RPMI7951 (cell line): ENCODE data around the gene CXCL1. TPM values are rescaled to one million over a fixed set of nuclear protein-coding genes. Genes with fewer than 3 reads are reported as not detected.
A peak's percentile ranks its signal among the peaks of the same experiment; 100 is the strongest.

Source experiments
- DNase-seq: peaks from one replicate; pipeline ENCODE4 v3.0.0-alpha.2; 2012; ENCODE audit warnings: low read depth
- total RNA-seq: library from RNA; depleted of rRNA; stranded (reverse); fragments of >200 nt; shearing (Covaris generic); gene quantifications from 2 replicates; pipeline ENCODE4 v1.2.3, GENCODE V29; 2014

CXCL1 gene
- total RNA-seq, 1 experiment from 2014 or later, result 21.0 TPM

DNA sequence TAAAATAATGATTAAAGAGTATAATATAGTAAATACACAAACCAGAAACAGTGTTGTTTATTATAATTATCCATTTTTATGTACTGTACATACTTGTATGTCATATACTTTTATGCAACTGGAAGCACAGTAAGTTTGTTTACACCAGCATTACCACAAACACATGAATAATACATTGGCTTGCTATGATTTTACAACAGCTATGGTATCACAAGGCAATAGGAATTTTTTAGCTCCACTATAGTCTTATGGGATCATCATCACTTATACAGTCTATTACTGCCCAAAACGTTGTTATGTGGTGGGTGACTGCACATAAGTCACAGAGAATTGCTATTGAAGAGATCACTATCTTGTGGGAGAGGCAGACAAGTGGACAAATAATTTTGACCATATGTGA, 17.9 kb upstream of the CXCL1 start:
- DNase-seq, result no peak

GRCh38 chr4:73852771-73853170, 16.4 kb upstream of the CXCL1 start:
- DNase-seq, result no peak

DNA sequence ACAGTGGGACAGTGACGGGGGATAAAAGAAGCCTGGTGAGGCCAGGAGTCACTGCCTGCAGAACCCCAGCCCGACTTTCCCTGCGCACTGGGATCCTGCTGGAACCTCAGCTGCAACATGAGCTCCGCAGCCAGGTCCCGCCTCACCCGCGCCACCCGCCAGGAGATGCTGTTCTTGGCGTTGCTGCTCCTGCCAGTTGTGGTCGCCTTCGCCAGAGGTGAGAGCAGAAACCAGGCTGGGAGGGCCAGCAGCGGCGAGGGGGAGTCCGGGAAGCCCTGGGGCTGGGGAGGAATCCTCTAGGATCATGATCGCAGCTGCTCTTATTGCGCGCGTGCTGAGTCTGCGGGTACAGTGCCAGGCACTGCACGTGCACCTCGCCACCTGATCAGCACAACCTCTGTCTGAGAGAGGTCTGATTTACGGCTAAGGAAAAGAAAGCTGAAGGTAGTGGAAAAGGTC, 15.9 kb upstream of the CXCL1 start, which contains the start of gene PF4V1:
PF4V1 (plus strand) TSS at position 51 of the 459 bp plus-strand sequence; CDS start at position 118, 67 bp downstream.
- peak; percentile 59 for DNase-seq

DNA sequence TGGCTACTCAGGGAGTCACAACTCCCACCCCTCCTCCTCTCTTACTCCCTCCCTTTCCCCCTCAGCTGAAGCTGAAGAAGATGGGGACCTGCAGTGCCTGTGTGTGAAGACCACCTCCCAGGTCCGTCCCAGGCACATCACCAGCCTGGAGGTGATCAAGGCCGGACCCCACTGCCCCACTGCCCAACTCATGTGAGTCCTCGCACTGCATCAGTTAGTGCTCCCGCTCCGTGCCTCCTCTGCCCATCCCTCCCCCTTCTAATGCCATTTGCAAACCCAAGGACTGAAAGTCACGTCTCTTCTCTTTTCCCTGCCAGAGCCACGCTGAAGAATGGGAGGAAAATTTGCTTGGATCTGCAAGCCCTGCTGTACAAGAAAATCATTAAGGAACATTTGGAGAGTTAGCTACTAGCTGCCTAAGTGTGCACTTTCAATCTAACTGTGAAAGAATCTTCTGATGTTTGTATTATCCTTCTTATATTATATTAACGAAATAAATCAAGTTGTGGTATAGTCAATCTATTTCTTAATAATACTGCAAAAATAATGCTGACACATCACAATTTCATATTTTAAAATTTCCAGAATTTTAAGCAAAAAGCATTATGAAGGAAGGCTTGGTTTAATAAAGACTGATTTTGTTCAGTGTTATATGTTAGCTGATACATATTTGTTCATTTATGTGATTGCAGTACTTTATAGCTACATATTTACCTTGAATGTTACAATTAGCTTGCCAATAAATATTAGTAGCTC, 15.3 kb upstream of the CXCL1 start:
- DNase-seq, result no peak

GRCh38 chr4:73855406-73855805, 13.8 kb upstream of the CXCL1 start:
- DNase-seq, result no peak

DNA sequence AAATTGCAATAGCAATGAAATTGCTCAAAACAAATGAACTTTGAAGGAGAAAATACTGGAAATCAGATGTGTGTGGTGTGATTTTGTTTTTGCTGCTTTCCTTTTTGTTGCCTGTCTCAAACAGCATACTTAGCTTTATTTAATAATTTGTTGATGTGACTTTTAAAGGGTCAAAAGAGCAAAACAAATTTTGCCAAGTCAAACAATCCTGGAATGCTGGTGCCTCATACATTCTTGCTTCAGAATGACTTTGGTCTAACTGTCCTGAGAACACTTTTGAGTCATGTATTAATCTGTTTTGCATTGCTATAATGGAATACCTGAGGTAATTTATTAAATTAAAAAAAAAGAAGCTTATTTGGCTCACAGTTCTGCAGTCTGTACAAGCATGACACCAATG, 12.7 kb upstream of the CXCL1 start:
- DNase-seq, result no peak

- no peak for DNase-seq
Measured at GRCh38 chr4:73859614-73860088, 9.5 kb upstream of the CXCL1 start.

DNA sequence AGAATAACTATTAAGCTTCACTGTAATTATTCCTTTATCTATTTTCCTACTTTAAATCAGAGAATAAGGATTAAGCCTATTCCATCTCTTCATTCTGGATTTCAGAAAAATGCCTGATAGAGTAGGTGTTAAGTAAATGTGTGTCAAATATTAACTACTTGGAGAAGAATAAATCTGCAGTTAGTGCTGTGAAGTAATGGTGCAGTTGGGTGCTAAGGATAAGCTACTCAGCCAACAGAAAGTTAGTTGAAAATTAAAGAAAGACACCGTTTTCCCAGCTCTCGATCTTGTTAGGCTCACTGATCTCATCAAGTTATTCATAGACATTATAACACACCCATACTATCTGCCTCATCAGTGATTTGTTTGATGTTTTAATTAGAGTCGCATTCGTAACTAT, 9.0 kb upstream of the CXCL1 start:
- DNase-seq, result no peak

DNA sequence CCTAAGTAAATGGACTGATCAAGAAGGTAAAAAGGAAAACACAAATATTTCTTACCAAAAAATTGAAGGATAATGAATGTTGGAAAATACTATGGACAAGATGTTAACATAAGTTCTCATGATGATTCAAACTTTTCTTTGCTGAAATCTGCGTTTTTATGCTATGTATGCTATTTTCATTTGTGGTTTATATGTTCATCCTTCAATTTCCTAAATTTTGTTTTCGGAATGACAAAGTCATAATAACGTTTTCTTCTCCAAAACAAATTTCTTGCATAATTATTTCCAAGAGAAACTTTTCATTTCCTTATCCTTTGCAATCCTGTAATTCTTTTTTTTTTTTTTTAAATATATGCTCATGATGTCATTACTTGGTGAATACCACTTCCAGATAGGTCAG, 8.3 kb upstream of the CXCL1 start:
- no peak for DNase-seq

GRCh38 chr4:73862322-73862721, 6.9 kb upstream of the CXCL1 start:
- DNase-seq, result no peak

DNA sequence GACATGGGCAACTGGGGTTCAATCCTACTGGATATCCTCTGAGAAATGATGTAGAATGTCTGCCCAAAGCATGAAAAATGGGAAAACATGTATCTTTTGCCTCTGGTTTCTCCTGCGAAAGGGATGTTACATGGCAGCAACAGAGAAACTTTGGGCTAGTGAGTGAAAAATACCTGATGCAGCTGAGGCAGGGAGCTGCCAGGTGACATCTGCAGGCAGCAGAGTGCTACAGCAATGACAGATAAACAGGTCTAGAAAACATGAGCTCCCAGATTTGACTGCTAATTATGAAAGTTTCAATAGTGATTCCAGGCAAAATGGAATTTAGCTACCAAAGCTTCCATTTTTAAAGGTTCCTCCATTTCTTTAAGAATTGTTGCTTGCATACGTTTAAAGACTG, 4.8 kb upstream of the CXCL1 start:
- peak; percentile 23 for DNase-seq

GRCh38 chr4:73864961-73865360, 4.2 kb upstream of the CXCL1 start:
- no peak for DNase-seq

DNA sequence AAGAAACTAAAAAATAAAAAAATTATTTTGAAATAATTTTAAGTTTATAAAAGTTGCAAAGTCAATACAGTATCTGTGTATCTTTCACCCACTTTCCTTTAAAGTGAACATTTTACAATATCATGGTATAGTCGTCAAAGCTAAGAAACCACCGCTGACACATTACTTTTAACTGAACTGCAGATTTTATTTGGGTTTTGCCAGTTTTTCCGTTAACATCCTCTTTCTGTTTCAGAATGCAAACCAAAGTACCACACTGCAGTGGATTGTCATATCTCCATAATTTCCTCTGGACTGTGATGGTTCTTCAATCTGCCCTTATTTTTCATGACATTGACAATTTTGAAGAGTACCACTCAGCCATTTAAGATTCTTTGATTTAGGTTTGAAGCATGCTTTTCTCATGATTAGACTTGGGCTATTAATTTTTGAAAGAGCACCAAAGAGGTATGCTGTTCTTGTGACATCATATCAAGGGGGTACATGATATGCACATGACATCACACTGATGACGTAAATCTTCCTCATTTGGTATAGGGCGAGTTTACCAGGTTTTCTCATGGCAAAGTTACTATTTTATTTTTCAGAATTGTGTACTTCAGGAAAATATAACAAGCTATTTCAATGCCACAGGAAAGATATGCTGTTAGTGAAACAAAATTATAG, 3.6 kb upstream of the CXCL1 start:
- no peak for DNase-seq

DNA sequence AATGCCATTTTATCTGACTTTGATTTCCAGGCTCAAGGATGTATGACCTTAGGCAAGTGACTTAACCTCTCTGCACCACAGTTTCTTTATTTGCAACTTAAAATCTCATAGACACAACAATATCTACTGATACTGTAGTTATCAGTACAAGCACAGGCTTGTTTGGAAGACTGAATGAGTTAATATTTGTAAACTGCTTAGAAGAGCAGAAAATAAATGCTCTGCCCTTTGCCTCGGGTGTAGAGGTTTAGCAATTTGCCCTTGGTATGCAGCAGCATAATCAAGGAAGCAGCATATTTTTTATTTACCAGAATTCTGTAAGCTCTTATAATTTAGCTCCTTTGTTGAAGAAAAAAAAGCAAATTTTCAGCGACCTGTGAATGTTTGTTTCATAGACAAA, 2.9 kb upstream of the CXCL1 start:
- DNase-seq, result no peak

DNA sequence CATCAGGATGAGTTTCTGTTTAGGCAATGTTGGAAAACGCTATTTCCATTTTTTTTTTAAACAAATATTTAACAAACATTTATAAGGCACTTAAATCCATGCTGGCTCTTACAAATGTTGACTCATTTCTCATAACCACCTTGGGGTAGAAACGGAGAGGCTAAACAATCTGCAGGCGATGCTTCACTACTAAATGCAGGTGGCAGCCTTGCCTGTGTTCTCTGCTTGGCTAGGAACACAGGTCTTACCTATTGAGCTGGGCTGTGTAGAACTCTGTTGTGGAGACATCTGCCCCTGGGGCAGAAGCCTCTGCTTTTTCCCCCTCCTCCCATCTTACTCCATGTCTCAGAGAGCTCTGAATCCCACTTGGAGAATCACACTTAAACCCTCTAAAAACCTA, 1.4 kb upstream of the CXCL1 start:
- no peak for DNase-seq

GRCh38 chr4:73868206-73869129, 725 bp upstream of the CXCL1 start:
- DNase-seq, result peak; percentile 44

- DNase-seq, result no peak
Measured at GRCh38 chr4:73870260-73870659, 1.1 kb downstream of the CXCL1 start.

- DNase-seq, result no peak
Measured at GRCh38 chr4:73870768-73871167, 1.6 kb downstream of the CXCL1 start.

DNA sequence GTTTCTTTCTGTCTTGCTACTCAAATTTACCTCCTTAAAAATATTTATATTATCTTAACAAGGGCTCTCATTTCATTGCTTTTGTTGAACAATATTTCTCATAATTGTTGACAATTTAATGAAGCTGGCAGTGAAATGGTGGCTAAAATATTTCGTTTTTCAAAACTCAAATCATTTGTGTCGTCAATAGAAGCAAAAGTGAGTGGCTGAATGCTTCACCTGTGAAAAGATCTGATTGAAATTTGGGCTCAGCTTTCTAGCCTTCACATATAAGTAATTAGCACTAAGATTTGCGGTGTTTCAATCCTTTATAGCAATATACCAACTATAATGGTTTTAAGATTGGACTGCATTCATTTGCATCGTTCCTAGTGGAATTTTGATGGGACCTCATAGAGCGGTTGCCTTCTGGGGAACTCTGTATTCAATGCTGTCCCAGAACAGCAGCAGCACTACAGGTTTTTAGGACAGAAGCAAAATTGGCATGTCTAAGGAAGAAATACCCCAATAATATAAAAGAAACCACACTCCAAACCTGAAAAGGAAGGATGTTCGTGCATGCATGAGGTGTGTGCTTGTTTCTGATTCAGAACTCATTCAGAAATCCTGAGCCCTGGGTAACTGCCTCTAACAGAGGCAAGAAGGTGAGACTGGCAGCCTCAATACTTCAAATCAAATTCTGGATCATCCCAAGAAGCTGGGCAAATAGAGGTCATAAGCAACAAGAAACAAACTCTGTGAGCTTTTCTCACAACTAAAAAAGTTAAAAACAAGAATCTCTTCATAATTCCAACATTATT, 2.5 kb downstream of the CXCL1 start:
- DNase-seq, result no peak

DNA sequence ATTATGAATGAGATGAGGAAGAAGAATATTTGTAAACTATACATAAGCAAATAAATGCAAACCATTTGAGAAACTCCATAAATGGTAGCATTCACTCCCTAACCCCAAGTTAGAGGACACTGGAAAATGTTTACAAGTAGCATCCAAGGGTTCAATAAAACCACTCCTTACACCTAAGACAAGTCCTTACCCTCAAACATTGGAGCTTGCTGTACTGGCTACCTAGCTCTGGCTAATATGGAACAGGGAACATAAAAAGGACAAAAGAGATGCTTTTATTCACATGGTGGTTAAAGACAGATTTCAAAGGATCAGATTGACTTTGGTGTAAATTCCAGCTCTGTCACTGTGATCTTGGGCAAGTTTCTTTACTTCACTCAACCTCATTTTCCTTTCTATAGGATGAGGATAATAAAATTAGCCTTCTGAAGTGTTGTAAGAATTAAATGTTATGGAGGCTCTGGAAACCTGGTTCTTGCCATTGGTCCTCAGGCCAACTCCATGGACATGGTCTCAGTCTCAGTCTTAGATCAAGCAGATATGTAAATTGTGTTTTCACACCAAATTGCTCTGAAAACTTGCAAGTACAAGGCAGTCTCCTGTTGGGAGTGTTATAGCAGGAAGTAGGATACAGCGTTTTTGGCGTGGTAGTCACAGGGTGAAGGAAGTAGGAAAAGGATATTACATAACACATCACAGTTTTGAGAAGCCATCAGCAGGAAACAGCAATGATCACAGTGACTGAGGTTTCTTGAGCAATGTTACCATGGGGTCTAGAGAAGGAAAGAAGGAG, 3.3 kb downstream of the CXCL1 start:
- DNase-seq, result no peak
